HFF-Myc (cell line): ENCODE measurements around the gene CREB1.

ENCODE experiments used
- DNase-seq: peaks from one replicate; pipeline ENCODE4 v3.0.0-alpha.2; 2011; ENCODE audit warnings: low read depth; ENCODE audit errors: extremely low read depth
- H3K4me3 ChIP-seq: replicated peaks from 2 replicates; pipeline ENCODE4 v1.5.1; 2011; ENCODE audit warnings: low read depth, mild to moderate bottlenecking, control low read depth, low read length
- TF ChIP-seq, protein P1 (sequence below): IDR thresholded peaks from 2 replicates; pipeline ENCODE4 v1.5.1; 2012; ENCODE audit warnings: mild to moderate bottlenecking, low read depth, low read length, control low read depth; ENCODE audit errors: missing control alignments

CREB1 gene

DNA sequence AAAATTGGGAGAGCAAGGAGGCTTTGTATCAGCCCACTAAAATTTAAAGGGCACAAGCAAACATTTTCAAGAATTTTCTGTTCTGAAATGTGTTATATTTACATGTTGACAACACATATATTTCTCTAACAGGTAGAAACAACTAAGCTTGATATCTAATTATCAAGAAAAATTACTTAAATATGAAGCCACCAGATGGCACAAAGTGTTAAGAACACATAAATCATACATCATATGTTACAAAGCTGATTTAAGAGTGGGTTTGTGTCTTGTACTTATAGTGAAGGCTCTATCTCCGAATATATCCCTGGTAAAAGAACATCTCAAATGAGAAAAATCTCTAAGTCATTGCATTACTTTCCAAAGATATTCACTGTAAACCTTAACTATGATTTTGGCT, 19.6 kb upstream of the CREB1 start:
- H3K4me3 ChIP-seq, result no peak overlapping the region
- TF ChIP-seq, protein P1, sequence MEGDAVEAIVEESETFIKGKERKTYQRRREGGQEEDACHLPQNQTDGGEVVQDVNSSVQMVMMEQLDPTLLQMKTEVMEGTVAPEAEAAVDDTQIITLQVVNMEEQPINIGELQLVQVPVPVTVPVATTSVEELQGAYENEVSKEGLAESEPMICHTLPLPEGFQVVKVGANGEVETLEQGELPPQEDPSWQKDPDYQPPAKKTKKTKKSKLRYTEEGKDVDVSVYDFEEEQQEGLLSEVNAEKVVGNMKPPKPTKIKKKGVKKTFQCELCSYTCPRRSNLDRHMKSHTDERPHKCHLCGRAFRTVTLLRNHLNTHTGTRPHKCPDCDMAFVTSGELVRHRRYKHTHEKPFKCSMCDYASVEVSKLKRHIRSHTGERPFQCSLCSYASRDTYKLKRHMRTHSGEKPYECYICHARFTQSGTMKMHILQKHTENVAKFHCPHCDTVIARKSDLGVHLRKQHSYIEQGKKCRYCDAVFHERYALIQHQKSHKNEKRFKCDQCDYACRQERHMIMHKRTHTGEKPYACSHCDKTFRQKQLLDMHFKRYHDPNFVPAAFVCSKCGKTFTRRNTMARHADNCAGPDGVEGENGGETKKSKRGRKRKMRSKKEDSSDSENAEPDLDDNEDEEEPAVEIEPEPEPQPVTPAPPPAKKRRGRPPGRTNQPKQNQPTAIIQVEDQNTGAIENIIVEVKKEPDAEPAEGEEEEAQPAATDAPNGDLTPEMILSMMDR, result no peak
- DNase-seq, result no peak

DNA sequence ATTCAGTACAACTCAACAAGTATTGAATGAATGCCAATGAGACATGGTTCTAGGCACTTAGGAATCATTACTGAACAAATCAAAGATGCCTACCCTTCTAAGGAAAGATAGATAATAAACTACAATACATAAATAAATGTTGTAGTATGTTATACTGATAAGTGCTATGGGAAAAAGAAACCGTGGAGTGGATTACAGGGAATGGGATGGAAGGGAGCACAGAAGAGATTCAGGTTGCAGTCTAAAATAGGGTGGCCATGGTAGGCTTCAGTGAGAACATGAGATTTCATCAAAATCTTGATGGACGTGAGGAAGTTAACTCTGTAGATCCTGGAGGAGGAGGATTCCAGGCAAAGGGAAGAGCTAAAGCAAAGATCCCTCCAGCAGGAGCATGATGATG, 17.9 kb upstream of the CREB1 start:
- no peak overlapping the region for H3K4me3 ChIP-seq
- TF ChIP-seq, protein P1, result no peak
- DNase-seq, result no peak

DNA sequence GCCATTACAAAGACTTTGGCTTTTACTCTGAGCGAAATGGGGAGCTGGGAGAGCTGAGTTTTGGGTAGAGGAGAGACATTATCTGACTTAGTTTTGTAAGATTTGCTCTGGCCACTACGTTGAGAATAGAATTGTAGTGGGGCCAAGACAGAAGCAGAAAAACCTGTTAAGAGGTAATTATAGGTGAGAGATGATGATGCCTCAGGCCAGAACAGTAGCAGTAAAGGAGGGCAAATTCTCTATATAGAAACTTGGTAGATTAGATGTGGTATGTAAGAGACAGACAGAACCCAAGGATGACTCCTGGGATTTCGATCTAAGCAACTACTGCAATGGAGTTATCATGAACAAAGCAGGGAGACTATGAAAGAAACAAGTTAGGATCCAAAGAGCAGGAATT, 17.4 kb upstream of the CREB1 start:
- no peak for DNase-seq
- H3K4me3 ChIP-seq, result no peak overlapping the region
- TF ChIP-seq, protein P1, result no peak

DNA sequence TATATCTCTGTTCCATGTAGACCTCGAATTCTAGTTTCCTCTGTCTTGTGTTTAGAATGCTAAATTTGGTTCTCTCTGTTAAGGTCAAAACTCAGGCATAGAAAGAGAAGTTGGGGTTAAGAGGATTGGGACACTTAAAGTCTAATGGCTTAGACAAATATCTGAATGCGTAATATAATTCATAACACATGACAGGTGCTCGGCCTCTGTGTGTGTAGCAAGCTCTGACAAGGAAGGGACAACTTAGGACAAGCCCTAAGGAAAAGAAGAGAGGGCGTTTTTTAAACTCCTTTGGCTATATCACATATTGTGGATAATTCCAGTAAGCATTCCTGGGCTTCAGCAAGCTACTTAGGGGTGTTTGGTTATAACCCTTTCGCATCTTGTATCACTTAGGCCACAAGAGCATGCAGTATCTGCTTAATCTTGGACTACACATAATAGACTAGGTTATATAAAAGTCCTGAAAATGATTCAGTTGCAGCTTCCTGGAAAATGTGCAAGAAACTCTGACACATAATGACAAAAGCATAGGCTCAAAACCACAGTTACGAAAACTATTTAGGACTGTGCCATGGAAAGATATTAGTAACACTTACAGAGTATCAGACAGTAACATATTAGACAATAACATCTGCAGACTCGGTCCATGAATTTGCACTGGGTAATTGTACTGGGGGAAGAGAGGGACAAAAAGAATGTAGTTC, 16.1 kb upstream of the CREB1 start:
- H3K4me3 ChIP-seq, result no peak overlapping the region
- peak; percentile 96 for DNase-seq
- TF ChIP-seq, protein P1, result no peak

DNA sequence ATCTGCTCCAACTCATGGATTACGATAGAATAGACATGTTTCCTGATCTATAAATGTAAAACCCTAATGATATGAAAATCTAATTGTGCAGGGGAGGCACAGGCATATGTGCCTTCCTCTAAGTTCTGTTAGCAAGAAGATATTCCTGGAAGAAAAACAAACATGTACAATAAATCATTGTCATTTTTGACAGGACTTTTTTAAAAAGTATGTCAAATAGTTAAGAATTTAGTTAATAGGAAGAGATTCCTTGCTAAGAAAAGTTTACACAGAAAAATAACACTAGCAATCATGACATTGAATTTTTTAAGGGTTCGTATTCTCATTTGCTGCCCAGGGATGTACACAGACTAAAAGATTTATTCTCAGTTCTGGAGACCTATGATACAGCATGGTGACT, 15.3 kb upstream of the CREB1 start:
- TF ChIP-seq, protein P1, result no peak
- H3K4me3 ChIP-seq, result no peak overlapping the region
- DNase-seq, result no peak

DNA sequence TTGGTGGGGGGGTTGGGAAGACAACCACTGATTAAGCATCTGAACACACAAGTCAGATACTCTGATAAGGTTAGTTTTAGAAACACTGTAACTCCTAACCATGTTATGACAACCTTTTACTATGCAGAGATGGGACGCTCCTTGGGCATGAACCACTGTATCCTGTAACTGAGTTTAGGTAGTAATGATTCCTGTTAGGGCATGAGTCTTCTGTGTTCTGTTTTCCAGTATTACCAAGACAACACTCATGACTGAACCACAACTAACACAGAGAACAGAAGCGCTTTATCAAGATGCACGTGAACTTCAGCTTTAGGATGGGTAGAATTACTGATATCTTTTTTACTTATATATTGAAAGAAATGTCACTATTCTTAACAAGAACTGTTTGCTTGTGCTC, 14.1 kb upstream of the CREB1 start:
- no peak overlapping the region for H3K4me3 ChIP-seq
- TF ChIP-seq, protein P1, result no peak
- DNase-seq, result no peak

DNA sequence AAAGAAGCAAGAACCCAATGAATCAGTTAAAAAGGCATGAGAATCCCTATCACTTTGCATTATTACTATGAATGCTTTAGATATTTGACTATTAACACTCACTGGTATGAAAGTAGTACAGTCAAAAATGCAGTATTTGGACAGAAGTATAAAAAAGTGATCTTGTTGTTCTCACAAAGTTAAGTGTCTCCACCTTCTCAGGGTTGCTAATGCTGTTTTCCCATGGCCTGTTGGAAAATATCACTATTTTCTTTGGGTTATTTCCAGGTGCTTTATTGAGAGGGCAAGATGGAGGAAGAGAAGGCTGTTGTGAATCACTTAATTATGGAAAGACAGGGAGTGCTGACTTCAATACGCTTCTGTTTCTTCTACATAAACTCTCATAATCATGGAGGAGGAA, 13.6 kb upstream of the CREB1 start:
- TF ChIP-seq, protein P1, result no peak
- no peak for DNase-seq
- no peak overlapping the region for H3K4me3 ChIP-seq
